OCI-LY3 (cell line): ENCODE measurements around the gene RANBP3L.

Experiments
- H2AFZ ChIP-seq: fragments of 200-600, 300-600 bp; shearing (Covaris generic); 2 replicates; pipeline ENCODE4 v1.6.0; 2014; ENCODE audit warnings: antibody characterized with exemption, low read depth, low read length
- H3K27ac ChIP-seq: fragments of 200-600, 300-600 bp; sonication (generic); 2 replicates; pipeline ENCODE4 v1.5.1; 2014; ENCODE audit warnings: mild to moderate bottlenecking, low read length, moderate library complexity, mixed read lengths
- H3K27me3 ChIP-seq: fragments of 200-600, 300-600 bp; sonication (generic); 2 replicates; pipeline ENCODE4 v1.6.1; 2014; ENCODE audit warnings: low read depth, low read length, mixed read lengths
- H3K36me3 ChIP-seq: fragments of 200-600, 300-600 bp; sonication (generic); replicated peaks from 2 replicates; pipeline ENCODE3; 2014; ENCODE audit warnings: low read depth, low read length, mixed read lengths
- H3K4me1 ChIP-seq: fragments of 300-600, 200-600 bp; sonication (generic); 2 replicates; pipeline ENCODE4 v1.6.1; 2014; ENCODE audit warnings: low read length, mixed read lengths
- H3K4me2 ChIP-seq: fragments of 200-600, 300-600 bp; sonication (generic); 2 replicates; pipeline ENCODE4 v1.6.1; 2014; ENCODE audit warnings: low read length, mixed read lengths
- H3K4me3 ChIP-seq: fragments of 300-600, 200-600 bp; sonication (generic); 2 replicates; pipeline ENCODE4 v1.5.1; 2014; ENCODE audit warnings: antibody characterized with exemption, mild to moderate bottlenecking, low read length, moderate library complexity
- H3K79me2 ChIP-seq: fragments of 300-600, 200-600 bp; shearing (Covaris generic); 2 replicates; pipeline ENCODE4 v1.6.1; 2014; ENCODE audit warnings: mild to moderate bottlenecking, low read length, mixed read lengths
- H3K9ac ChIP-seq: fragments of 300-600, 200-600 bp; shearing (Covaris generic); 2 replicates; pipeline ENCODE4 v1.6.0; 2014; ENCODE audit warnings: mild to moderate bottlenecking, low read length, moderate library complexity
- H3K9me3 ChIP-seq: fragments of 200-600, 300-600 bp; shearing (Covaris generic); 2 replicates; pipeline ENCODE4 v1.6.1; 2014; ENCODE audit warnings: low read length, mixed read lengths; ENCODE audit not compliant: insufficient read depth
- H4K20me1 ChIP-seq: fragments of 200-600, 300-600 bp; sonication (generic); 2 replicates; pipeline ENCODE4 v1.6.1; 2016; ENCODE audit warnings: low read length, mixed read lengths; ENCODE audit not compliant: insufficient read depth
- CTCF ChIP-seq: fragments of 200-600, 300-600 bp; sonication (generic); IDR thresholded peaks from 2 replicates; pipeline ENCODE4 v1.5.1; 2014; ENCODE audit warnings: antibody characterized with exemption, low read length, low read depth
- EZH2phosphoT487 ChIP-seq: fragments of 200-600 bp; shearing (Covaris generic); IDR thresholded peaks from 2 replicates; pipeline ENCODE4 v1.6.1; 2018; ENCODE audit warnings: antibody characterized with exemption, mixed run types, low read depth

RANBP3L gene

GRCh38 chr5:36209664-36210063 lies 92.0 kb downstream of the RANBP3L start:
- H4K20me1 ChIP-seq: no peaks in the 10 kb centered on the region

GRCh38 chr5:36208786-36209185 lies 92.9 kb downstream of the RANBP3L start:
- Histone ChIP-seq H3K79me2 (no peaks in the 10 kb centered on the region), H3K4me2 (no peak overlapping the region), H3K36me3 (no peaks in the 10 kb centered on the region), H4K20me1 (no peaks in the 10 kb centered on the region), H3K27ac (no peak overlapping the region), H3K9ac (no peak overlapping the region), H3K27me3 (no peaks in the 10 kb centered on the region), H3K4me1 (no peaks in the 10 kb centered on the region), H3K9me3 (no peaks in the 10 kb centered on the region), H3K4me3 (no peak overlapping the region), H2AFZ (no peak overlapping the region)
- TF ChIP-seq EZH2phosphoT487: no peak
- TF ChIP-seq CTCF: no peak

More at GRCh38 chr5:36209664-36210063, 92.0 kb downstream of the RANBP3L start:
- Histone ChIP-seq H2AFZ (no peak overlapping the region), H3K27ac (no peak overlapping the region), H3K36me3 (no peaks in the 10 kb centered on the region), H3K9ac (no peak overlapping the region), H3K9me3 (no peaks in the 10 kb centered on the region), H3K27me3 (no peaks in the 10 kb centered on the region), H3K4me2 (no peak overlapping the region), H3K4me1 (no peaks in the 10 kb centered on the region), H3K79me2 (no peaks in the 10 kb centered on the region), H3K4me3 (no peak overlapping the region)
- no peak for TF ChIP-seq EZH2phosphoT487

GRCh38 chr5:36206913-36207312 lies 94.8 kb downstream of the RANBP3L start:
- H3K9me3 ChIP-seq: no peaks in the 10 kb centered on the region
- TF ChIP-seq EZH2phosphoT487: no peak
- TF ChIP-seq CTCF: no peak

GRCh38 chr5:36205329-36205728 lies 96.4 kb downstream of the RANBP3L start:
- Histone ChIP-seq H3K36me3 (no peaks in the 10 kb centered on the region), H3K4me3 (no peak overlapping the region), H3K27ac (no peak overlapping the region), H3K4me1 (no peaks in the 10 kb centered on the region), H4K20me1 (no peaks in the 10 kb centered on the region), H3K4me2 (no peak overlapping the region), H3K9me3 (no peaks in the 10 kb centered on the region), H3K27me3 (no peaks in the 10 kb centered on the region), H3K79me2 (no peaks in the 10 kb centered on the region), H3K9ac (no peak overlapping the region), H2AFZ (no peak overlapping the region)
- TF ChIP-seq EZH2phosphoT487: no peak
- no peak for TF ChIP-seq CTCF

More at GRCh38 chr5:36206913-36207312, 94.8 kb downstream of the RANBP3L start:
- H3K79me2 ChIP-seq: no peaks in the 10 kb centered on the region
- no peaks in the 10 kb centered on the region for H4K20me1 ChIP-seq
- no peak overlapping the region for H3K4me3 ChIP-seq
- H3K9ac ChIP-seq: no peak overlapping the region
- no peak overlapping the region for H3K4me2 ChIP-seq
- H3K36me3 ChIP-seq: no peaks in the 10 kb centered on the region
- H3K4me1 ChIP-seq: no peaks in the 10 kb centered on the region
- H3K27ac ChIP-seq: no peak overlapping the region
- H2AFZ ChIP-seq: no peak overlapping the region
- H3K27me3 ChIP-seq: no peaks in the 10 kb centered on the region
